A549 treated with GW870086 at 1 μM for 4 hours (cell line): Measurements from ENCODE around the gene OR1N1. TPM values are rescaled to one million over a fixed set of nuclear protein-coding genes. Genes with fewer than 3 reads are reported as not detected.

Experiments
- total RNA-seq: library from RNA; stranded (reverse); fragments of 200-300 nt; extraction: Qiagen RNA extraction; gene quantifications from 5 replicates; pipeline ENCODE4 v1.2.3, GENCODE V29; 2022; ENCODE audit warnings: low read depth

Gene OR1N1
- total RNA-seq = not detected in 5 replicates

GRCh38 chr9:122527193-122527592 lies at the start of gene OR1N1:
Gene OR1N1, minus strand, starts transcription at chr9:122527293. Its CDS starts 0 bp downstream, at chr9:122527293.

GRCh38 chr9:122552812-122553211 lies 25.7 kb upstream of the OR1N1 start, which contains the start of gene OR1N2:
Gene OR1N2, plus strand, starts transcription at chr9:122553112. Its CDS starts 100 bp downstream, at chr9:122553212.

GRCh38 chr9:122518841-122519240 lies 8.3 kb downstream of the OR1N1 start, which contains the start of gene OR1J4:
Gene OR1J4, plus strand, starts transcription at chr9:122519141. Its CDS starts 0 bp downstream, at chr9:122519141.

GRCh38 chr9:122510502-122510901 lies 16.6 kb downstream of the OR1N1 start, which contains the start of gene OR1J2:
Gene OR1J2, plus strand, starts transcription at chr9:122510802. Its CDS starts 0 bp downstream, at chr9:122510802.

GRCh38 chr9:122477826-122478225 lies 49.3 kb downstream of the OR1N1 start, which contains the start of gene OR1J1:
Gene OR1J1, minus strand, starts transcription at chr9:122477926. Its CDS starts 0 bp downstream, at chr9:122477926.

Other genes with a start within 250 kb of the OR1N1 start
- gene PTGS1, start 156.3 kb downstream of the OR1N1 start, total RNA-seq = 1.0 to 1.8 TPM (median 1.4 TPM) in 5 replicates
- gene OR1J1, start 49.4 kb downstream of the OR1N1 start, total RNA-seq = not detected in 5 replicates
- gene OR1J2, start 16.5 kb downstream of the OR1N1 start, total RNA-seq = not detected in 5 replicates
- gene OR1J4, start 8.2 kb downstream of the OR1N1 start, total RNA-seq = not detected in 5 replicates
- not detected in 5 replicates for gene OR1N2, start 25.8 kb upstream of the OR1N1 start, total RNA-seq
- gene OR1L8, start 56.1 kb upstream of the OR1N1 start, total RNA-seq = not detected in 5 replicates
- not detected in 5 replicates for gene OR1Q1, start 87.4 kb upstream of the OR1N1 start, total RNA-seq
- not detected in 5 replicates for gene OR1B1, start 130.3 kb upstream of the OR1N1 start, total RNA-seq
- gene OR1L1, start 134.4 kb upstream of the OR1N1 start, total RNA-seq = not detected in 5 replicates
- gene OR1L3, start 147.8 kb upstream of the OR1N1 start, total RNA-seq = not detected in 5 replicates
- not detected in 5 replicates for gene OR1L4, start 196.7 kb upstream of the OR1N1 start, total RNA-seq
- gene OR1L6, start 215.0 kb upstream of the OR1N1 start, total RNA-seq = not detected in 5 replicates